Measurements from ENCODE around the gene DNAH14. TPM values are rescaled to one million over a fixed set of nuclear protein-coding genes. Genes with fewer than 3 reads are reported as not detected.
A peak's percentile ranks its signal among the peaks of the same experiment; 100 is the strongest.

DNAH14 gene
- total RNA-seq, 1 experiment from 2014 or later: 69.7 TPM

DNA sequence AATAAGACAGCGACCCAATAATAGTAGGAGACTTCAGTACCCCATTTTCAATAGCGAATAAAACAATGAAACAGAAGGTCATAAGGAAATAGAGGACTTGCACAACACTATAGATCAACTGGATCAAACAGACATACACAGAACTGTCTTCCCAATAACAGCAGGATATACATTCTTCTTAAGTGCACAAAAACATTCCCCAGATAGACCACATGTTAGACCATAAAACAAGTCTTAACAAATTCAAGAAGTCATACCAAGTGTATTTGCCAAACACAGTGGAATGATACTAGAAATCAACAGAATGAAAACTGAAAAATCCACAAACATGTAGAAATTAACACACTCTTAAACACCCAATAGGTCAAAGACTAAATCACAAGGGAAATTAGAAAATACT lies 420.4 kb downstream of the DNAH14 start:
- no peak for TF ChIP-seq CTCF (IDR thresholded peaks at IDR 0.05; ENCODE audit: unreplicated experiment)
- Mint-ChIP-seq H3K4me3 (ENCODE audit: unreplicated experiment) (no peak overlapping the region), H3K27me3 (ENCODE audit: insufficient read depth, unreplicated experiment) (no peaks in the 10 kb centered on the region), H3K27ac (ENCODE audit: low read depth, unreplicated experiment) (peak overlapping the region; percentile 63), H3K9me3 (ENCODE audit: unreplicated experiment) (peaks cover 22% of the 10 kb centered on the region), H3K36me3 (ENCODE audit: insufficient read depth, unreplicated experiment) (peaks cover 7% of the 10 kb centered on the region), H3K4me1 (ENCODE audit: insufficient read depth, unreplicated experiment) (peaks cover 28% of the 10 kb centered on the region)
- intact Hi-C loops (cut with micrococcal nuclease): no loop called here
- no TSS peak for BruUV-seq (replicated peaks)
- no peak for DNase-seq (ENCODE audit: unreplicated experiment)
- ChIA-PET POLR2A (interaction anchor here (0.6 to 2.5 kb wide), 5 partner anchors 27 to 512 kb away, joined by 3 to 22 read pairs (median 3); partner anchors contain the start of gene LBR), CTCF (interaction anchor here (0.6 to 2.2 kb wide), 5 partner anchors 10 to 532 kb away, joined by 3 to 16 read pairs (median 3); no protein-coding TSS in a partner anchor)

- peak overlapping the region; percentile 3 for H3K27ac Mint-ChIP-seq (ENCODE audit: low read depth, unreplicated experiment)
These were observed 421.4 kb downstream of the DNAH14 start for GRCh38 chr1:225350872-225351271.

DNA sequence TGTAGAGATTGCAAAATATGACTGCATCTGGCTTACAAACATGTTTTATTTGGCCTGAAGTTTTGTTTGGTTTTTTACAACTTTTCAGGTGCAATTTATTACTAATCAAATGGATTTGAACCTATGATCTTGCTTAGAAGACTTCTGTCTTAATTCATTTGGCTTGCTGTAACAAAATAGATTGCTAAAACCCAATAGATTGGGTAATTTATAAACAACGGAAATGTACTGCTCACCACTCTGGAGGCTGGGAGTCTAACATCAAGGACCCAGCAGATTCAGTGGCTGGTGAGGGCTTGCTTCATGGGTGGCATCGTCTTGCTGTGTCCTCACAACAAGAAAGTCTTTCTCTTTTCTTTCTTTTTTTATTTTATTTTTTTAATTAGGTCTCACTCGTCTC lies 425.4 kb downstream of the DNAH14 start:
- Mint-ChIP-seq H3K27ac (ENCODE audit: low read depth, unreplicated experiment) (peak overlapping the region; percentile 63), H3K9me3 (ENCODE audit: unreplicated experiment) (no peaks in the 10 kb centered on the region), H3K4me3 (ENCODE audit: unreplicated experiment) (no peak overlapping the region), H3K27me3 (ENCODE audit: insufficient read depth, unreplicated experiment) (no peaks in the 10 kb centered on the region), H3K4me1 (ENCODE audit: insufficient read depth, unreplicated experiment) (peaks cover 33% of the 10 kb centered on the region), H3K36me3 (ENCODE audit: insufficient read depth, unreplicated experiment) (no peaks in the 10 kb centered on the region)
- no TSS peak for BruUV-seq (replicated peaks)
- TF ChIP-seq CTCF (IDR thresholded peaks at IDR 0.05; ENCODE audit: unreplicated experiment): no peak
- ChIA-PET POLR2A (interaction anchor here (0.6 kb wide), 1 partner anchor 331 kb away, joined by 3 read pairs; no protein-coding TSS in a partner anchor), CTCF (no interaction called here)
- DNase-seq (ENCODE audit: unreplicated experiment): peak; percentile 87
- intact Hi-C loops (cut with micrococcal nuclease): no loop called here

More at GRCh38 chr1:225350872-225351271, 421.4 kb downstream of the DNAH14 start:
- no peak overlapping the region for H3K4me3 Mint-ChIP-seq (ENCODE audit: unreplicated experiment)
- intact Hi-C loops (cut with micrococcal nuclease): no loop called here
- no peak for TF ChIP-seq CTCF (IDR thresholded peaks at IDR 0.05; ENCODE audit: unreplicated experiment)
- peaks cover 7% of the 10 kb centered on the region for H3K36me3 Mint-ChIP-seq (ENCODE audit: insufficient read depth, unreplicated experiment)
- DNase-seq (ENCODE audit: unreplicated experiment): no peak
- ChIA-PET POLR2A (interaction anchor here (0.6 to 2.5 kb wide), 5 partner anchors 14 to 76 kb away, joined by 3 to 22 read pairs (median 4); partner anchors contain the start of gene LBR), CTCF (interaction anchor here (0.6 to 2.2 kb wide), 3 partner anchors 11 to 34 kb away, joined by 3 to 16 read pairs (median 4); no protein-coding TSS in a partner anchor)
- no peaks in the 10 kb centered on the region for H3K27me3 Mint-ChIP-seq (ENCODE audit: insufficient read depth, unreplicated experiment)
- BruUV-seq (replicated peaks): no TSS peak
- H3K9me3 Mint-ChIP-seq (ENCODE audit: unreplicated experiment): peaks cover 22% of the 10 kb centered on the region
- peaks cover 39% of the 10 kb centered on the region for H3K4me1 Mint-ChIP-seq (ENCODE audit: insufficient read depth, unreplicated experiment)

GRCh38 chr1:225355863-225356262 lies 426.4 kb downstream of the DNAH14 start:
- Mint-ChIP-seq H3K9me3 (ENCODE audit: unreplicated experiment) (no peaks in the 10 kb centered on the region), H3K27me3 (ENCODE audit: insufficient read depth, unreplicated experiment) (no peaks in the 10 kb centered on the region), H3K4me3 (ENCODE audit: unreplicated experiment) (no peak overlapping the region), H3K4me1 (ENCODE audit: insufficient read depth, unreplicated experiment) (peaks cover 28% of the 10 kb centered on the region), H3K27ac (ENCODE audit: low read depth, unreplicated experiment) (no peak overlapping the region), H3K36me3 (ENCODE audit: insufficient read depth, unreplicated experiment) (no peaks in the 10 kb centered on the region)
- no peak for DNase-seq (ENCODE audit: unreplicated experiment)
- intact Hi-C loops (cut with micrococcal nuclease): no loop called here
- ChIA-PET POLR2A (interaction anchor here (0.6 to 1.8 kb wide), 4 partner anchors 12 to 853 kb away, joined by 3 to 5 read pairs (median 3); no protein-coding TSS in a partner anchor), CTCF (interaction anchor here (0.7 to 1.5 kb wide), 3 partner anchors 23 to 1225 kb away, joined by 3 to 4 read pairs (median 4); no protein-coding TSS in a partner anchor)
- TF ChIP-seq CTCF (IDR thresholded peaks at IDR 0.05; ENCODE audit: unreplicated experiment): no peak
- no TSS peak for BruUV-seq (replicated peaks)
